GM19239 (cell line): ENCODE results near the gene GNAL.

ENCODE experiments used
- DNase-seq: peaks from one replicate; pipeline ENCODE4 v3.0.0; 2011; ENCODE audit warnings: low spot score; ENCODE audit not compliant: insufficient read length
- FAIRE-seq: peaks from 2 replicates; lab custom pipeline; 2011; peaks lifted over from hg19 to GRCh38; lab: Jason Lieb, UNC

GNAL gene

DNA sequence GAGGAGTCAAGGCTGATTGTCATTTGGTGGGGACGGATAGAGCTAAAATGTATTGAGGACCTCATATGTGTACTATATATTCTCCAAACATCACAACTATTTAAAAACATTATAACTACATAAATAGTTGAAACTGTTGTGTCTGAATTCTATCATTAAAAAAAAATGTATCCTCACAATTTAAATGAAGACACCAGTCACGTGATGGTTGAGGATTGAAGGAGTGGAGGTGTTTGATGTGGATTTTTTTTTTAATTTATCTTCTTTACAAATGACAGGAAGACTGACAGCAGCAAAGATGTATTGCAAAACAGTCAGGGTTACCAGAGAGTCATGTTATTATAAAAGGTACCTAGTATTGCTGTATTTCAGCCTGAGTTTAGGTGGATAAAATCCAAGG, 30.0 kb downstream of the GNAL start:
- DNase-seq: no peak
- no peak for FAIRE-seq

DNA sequence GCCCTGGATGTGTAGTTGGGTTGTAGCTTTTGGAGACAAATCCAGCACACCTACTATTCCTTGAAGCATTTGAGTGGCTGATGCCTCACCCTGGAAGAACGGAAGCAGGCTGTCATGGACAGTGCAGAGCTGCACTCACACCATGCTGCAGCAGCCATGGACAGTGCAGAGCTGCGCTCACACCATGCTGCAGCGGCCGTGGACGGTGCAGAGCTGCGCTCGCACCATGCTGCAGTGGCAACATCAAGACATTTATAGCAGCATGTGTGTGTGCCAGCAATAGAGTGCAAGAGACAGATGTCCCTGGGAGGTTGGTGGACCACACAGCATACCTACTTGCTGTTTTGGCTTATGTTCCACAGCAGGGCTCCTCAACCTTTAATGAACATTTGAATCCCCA, 30.6 kb downstream of the GNAL start:
- DNase-seq (no peak), FAIRE-seq (no peak)

DNA sequence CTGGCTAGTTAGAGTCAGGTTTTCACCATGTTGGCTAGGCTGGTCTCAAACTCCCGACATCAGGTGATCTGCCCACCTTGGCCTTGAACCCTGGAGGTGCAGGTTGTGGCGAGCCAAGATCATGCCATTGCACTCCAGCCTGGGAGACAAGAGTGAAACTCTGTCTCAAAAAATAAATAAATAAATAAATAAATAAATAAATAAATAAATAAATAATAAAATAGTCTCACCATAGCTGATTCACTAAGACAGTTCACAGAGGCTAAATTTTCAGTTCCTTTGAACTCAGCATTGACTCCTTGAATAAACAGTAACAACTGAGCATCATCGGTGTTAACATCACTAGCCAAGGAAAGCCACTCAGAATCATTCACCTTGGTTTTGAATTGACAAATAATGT, 32.7 kb downstream of the GNAL start:
- FAIRE-seq (no peak), DNase-seq (no peak)

DNA sequence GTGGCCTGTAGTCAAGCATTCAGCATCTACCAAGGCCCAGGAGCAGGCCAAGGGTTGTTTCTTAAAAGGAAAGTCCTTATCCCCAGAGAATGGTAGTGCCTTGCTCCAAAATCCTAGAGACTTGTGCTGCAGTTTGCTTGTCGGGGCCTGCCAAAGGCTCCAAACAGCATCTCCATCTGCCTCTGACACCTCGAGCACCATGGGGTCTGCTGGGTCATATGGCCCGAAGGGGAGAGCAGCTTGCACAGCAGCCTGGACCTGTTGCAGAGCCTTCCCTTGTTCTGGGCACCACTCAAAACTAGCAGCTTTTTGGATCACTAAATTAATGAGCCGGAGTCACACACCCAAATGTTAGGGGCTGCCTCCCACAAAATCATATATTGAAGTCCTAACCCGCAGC, 35.7 kb downstream of the GNAL start:
- FAIRE-seq: no peak

DNA sequence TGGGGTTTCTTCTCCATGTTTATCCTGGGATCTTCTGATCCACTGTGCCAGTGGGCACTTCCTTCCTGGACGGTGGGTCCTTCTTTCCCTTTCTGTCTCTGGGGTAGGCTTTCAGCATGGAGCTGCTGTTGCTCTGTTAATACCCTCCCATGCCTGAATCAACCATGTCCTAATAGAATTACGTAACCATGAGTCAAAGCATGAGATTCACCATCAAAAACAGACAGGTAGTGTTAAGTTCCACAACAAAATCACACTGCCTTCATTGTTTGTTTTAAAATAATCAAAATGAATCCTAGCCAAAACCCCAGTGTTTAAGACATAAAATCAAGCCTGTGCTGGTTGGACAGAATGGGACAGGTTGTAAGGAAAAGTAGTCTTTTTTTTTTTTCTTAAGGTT, 37.5 kb downstream of the GNAL start:
- DNase-seq (no peak), FAIRE-seq (no peak)

More for the DNA sequence above, 35.7 kb downstream of the GNAL start:
- no peak for DNase-seq

DNA sequence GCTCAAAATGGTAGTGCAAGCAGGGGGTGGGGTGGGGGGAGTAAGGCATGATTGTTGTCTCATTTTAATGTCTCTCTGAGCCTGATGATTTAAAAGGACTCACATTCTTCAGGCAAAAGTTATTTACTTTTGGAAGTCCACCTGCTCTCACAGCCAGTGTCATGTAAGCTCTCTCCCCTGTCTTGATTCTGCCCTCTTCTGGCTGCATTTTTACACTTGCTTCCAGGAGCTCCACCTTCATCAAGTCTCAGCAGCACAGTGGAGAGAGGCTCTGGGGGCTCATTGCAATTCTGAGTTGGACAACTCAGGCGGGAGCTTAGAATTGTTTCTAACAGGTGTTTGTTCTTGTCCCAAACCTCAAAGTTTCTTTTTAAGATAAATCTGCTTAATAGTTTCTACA, 39.2 kb downstream of the GNAL start:
- FAIRE-seq: no peak

DNA sequence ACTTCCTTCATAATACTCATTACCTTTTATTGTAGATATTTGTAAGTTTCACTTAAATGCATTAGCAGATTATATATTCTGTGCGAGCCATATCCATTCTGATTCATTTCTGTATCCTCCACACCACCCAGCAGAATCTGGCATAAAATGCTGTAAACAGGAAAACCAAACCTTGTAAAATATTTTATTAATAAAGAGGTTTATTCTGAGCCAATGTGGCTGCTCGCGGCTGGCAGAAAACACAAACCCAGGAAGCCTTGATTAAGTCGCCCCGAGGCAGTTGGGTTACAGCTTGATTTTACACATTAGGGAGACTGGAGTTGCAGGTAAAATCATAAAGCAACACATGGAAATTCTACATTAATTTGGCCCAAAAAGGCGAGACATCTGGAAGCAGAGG, 40.5 kb downstream of the GNAL start:
- DNase-seq (no peak), FAIRE-seq (no peak)

More for the DNA sequence above, 39.2 kb downstream of the GNAL start:
- DNase-seq: no peak

DNA sequence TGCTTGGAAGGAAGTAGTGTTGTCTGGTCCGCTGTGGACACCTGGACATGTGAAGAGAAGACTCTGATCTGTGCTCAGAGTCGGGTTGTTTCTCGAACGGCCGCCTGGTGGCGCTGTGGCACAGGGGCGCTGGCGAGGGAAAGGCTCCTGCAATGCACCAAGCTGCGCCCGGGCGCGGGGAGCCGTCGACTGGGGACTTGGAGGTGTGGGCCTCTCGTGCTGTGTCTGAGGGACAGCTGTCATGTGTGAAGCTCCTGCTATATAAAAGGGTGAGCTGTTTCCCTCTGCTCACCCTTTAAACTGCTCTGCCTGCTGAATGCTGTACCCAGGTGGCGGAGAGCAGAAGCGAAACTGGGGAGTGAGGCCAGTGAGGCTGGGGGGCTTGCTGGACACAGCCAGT, 44.0 kb downstream of the GNAL start:
- DNase-seq: peak; percentile 51
- FAIRE-seq: no peak

DNA sequence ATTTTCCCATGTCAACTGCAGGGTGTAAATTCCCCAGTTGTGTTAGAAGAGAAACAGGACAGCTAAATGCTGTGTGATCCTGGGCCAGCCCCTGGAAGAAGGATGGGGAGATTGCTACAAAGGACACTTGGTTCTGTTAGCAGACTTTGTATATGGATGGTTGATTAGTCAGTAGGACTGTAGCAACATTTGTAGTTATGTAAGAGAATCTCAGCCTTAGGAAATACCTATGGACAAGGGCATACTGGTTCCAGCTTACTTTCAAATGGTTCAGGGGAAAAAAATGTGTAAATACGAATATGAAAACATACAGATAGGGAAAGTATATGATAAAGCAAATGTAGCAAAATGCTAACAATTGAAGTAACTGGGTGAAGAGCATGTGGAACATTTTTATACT, 47.6 kb downstream of the GNAL start:
- no peak for FAIRE-seq
- DNase-seq: no peak

DNA sequence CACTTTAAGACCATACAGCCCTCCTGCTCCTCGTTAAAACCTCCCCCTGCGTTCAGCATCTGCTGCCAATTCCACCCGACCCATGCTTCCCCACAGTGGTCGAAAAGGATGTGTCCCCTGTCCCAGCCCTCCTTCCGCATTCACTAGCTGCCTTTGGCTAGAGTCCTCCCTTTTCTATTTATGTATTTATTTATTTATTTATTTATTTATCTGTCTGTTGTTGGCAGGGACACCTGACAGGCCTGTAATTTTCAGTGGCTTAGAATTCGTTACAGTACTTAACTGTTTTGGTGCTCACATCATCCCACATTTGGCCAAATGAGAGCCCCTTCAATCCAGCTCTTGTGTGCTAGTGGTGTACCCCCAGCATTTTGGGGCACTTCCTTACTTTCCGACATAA, 50.8 kb downstream of the GNAL start:
- no peak for FAIRE-seq

DNA sequence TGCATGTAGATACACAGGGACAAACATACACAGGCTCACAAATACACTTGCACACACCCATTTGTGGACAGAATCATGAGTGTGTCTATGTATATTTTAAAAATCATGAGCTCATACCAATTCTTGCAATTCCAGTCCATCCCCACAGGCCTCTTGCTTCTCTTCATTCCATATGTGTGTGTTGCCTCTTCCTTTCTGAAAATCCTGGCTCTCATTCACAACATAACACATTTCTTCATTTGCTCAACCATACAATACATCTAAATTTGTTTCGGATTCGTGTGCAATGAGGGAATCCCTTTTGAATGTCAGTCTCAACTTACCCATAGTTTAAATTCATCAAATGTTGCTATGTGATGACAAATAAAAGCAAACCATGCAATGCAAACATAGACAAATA, 51.4 kb downstream of the GNAL start:
- FAIRE-seq: no peak
- DNase-seq: no peak

More for the DNA sequence above, 50.8 kb downstream of the GNAL start:
- no peak for DNase-seq

DNA sequence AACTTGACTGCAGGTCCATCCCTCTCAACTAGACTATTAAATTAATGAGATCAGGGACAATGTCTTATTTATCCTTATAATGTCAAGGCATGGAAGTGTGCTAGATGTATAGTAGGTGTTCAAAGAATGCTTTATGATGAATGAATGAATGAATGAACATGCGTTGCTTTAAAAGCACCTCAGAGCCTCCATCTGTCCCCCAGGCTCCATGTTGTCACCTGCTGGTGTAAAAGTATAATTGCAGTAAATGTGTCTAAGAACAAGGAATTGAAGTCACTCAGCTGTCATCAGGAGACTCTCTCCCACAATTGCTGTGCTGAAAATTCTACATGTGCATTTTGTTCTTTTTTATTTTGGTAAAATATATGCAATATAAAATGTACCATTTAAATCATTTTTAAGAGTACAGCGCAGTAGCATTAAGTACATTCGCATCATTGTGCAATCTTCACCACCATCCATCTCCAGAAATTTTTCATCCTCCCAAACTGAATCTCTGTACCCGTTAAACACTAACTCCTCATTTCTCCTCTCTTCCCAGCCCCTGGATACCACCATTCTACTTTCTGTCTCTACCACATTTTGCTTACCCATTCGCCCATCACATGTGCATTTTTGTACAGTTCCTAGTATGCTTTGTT, 52.6 kb downstream of the GNAL start:
- no peak for DNase-seq
- FAIRE-seq: no peak

DNA sequence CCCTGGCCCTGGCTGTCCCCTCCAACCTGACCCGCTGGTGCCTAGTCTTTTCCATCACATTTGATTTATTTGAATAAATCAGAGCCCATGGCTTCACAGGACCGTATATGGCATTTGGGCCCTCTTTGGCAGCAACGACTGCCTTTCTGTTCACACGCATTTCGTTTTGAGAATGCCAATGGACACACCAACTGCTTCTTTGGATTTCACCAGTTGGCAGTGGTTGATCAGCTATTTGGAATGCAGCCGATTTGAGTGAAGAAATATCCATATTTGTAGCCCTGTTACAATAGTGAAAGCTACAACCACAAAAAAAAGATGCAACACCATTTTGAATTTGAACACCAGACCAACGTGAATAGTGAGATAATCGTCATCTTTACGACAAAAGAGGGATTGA, 56.5 kb downstream of the GNAL start:
- no peak for DNase-seq
- FAIRE-seq: no peak

DNA sequence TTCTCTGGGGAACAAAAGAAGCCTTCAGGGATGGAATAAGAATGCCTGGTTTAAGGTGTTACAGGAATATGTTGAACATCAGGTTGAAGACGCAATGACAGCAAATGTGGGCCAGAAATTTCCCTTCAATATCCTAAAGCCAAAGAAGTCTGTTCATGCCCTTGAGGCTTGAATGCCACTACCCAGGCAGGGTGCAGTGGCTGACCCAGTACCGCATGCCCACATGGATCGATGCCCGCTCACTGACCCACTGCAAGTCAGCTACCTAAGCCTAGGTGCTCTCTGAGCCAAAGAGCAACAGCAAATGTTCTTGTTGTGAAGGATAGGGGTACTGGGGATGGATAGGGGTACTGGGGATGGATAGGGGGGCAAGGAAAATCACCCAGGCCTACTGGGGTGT, 58.2 kb downstream of the GNAL start:
- FAIRE-seq: no peak
- no peak for DNase-seq

DNA sequence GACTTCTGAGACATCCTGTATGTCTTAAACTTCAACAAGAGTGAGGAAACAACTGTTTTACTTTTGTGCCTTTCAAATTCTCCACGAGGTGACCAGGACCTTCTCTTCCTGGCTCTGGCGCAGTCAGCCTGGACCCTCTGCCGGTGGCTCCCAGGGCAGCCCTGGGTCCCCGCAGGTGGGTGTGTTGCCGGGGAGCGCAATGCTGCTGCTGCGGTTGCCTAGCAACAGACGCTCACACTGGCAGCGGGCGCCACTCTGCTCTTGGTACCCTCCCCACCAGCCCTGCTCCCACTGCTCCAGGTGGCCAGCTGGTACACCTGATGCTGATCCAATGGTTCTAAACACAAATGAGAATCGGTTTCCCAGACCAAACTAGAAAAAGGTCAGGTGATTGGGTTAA, 58.7 kb downstream of the GNAL start:
- DNase-seq (no peak), FAIRE-seq (no peak)

DNA sequence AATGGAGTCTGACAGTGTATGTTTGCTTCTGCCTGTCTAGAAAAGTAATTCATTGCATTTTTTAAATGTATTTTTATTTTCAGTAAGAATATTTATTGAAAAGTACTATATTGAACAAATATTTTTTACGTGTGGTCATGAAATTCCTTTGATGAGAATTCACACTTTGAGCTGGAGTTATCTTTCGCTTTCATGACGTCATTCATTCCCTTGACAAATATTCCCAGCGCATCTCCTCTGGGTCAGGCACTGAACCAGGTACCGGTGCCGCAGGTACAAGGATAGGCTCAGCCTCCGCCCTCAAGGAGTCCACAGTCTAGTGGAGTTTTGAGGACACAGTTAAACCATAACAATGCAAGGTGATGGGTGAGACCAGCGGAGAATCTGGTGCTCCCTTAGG, 60.2 kb downstream of the GNAL start:
- FAIRE-seq (no peak), DNase-seq (no peak)

DNA sequence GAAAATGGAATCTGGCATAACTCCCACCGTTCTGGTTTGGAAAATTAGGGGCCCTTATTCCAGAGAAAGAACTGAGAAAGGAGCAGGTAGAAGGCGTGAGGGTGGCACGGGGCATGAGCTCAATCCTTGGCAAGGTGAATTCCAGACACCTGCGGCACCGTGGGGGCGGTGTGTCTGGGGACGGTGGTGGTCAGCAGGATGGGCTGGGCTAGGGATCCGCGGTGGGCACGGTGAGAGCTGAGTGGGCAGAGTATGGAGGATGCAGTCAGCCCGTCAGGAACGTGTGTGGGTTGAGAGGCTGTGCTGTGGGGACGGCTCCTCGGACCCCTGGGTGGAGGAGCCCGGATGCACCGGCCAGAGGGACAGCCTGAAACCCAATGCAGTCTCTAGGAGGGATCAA, 61.1 kb downstream of the GNAL start:
- DNase-seq: no peak
- no peak for FAIRE-seq

DNA sequence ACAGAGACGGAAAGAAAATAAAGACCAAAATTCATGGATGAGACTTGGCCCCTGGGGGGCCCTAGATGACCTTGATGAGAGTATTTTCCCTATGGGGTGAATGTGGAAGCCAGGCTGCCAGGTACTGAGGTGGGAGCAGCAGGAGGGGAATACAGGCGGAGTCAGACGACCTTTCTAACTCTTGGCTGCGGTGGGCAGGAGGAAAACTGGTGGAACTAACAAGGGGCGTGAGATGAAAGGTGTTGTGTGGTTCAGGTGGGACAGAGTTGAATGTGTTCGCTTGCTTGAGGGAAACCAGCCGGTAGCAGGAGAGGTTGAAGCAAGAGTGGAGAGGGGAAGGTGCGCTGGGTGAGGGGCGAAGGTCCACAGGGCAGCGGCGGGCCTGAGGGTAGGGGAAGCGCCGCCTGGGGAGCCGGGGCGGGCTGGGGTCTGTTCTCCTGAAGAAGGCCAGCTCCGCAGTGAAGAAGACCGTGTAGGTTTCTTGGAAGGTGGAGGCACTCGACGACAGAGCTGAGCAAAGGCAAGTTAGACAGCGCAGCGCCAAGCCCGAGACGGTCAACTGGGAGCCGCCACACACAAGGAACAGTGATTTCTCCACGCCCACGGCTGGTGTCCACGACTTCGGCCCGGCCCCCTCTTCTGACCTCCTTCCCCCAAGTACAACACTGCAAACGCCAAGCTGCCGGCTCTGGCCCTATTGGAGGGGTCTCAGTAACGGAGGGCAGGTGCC, 61.7 kb downstream of the GNAL start:
- DNase-seq (no peak), FAIRE-seq (no peak)

DNA sequence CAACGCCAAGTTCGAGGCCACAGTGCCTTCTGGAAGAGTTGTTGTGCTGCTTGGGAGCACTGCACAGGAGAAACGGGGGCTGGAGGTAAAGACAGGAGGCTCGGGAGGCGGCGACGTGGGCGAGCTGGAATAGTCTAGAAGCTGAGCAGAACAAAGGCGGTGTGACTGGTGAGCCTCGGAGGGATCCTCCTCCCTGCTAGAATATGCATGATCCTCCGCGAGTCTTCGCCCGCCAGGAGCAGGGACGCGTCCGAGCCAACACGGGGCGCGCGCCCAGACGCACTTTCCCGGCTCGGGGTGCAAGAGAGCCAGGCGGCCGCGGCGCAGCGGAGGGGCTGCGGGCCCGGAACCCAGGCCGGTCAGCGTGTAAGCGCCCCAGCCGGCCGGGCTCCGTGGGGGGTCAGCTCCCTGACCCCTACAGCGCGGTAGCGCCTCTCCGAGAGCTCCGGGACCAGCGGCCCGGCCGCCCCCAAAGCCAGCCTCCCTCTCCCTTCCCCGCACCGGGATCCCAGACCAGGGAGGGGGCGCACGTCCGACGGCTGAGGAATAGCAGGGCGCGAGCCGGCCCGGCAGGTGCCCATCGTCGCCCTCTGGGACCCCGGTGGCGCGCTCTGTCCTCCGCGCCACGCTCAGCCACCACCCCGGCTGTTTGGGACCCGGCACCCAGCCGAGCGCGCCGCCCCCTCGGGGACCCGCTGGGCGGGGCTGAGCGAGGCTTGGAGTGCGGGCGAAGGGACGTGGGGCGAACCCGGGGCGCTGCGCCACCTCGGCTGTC, 62.5 kb downstream of the GNAL start:
- DNase-seq (no peak), FAIRE-seq (no peak)

DNA sequence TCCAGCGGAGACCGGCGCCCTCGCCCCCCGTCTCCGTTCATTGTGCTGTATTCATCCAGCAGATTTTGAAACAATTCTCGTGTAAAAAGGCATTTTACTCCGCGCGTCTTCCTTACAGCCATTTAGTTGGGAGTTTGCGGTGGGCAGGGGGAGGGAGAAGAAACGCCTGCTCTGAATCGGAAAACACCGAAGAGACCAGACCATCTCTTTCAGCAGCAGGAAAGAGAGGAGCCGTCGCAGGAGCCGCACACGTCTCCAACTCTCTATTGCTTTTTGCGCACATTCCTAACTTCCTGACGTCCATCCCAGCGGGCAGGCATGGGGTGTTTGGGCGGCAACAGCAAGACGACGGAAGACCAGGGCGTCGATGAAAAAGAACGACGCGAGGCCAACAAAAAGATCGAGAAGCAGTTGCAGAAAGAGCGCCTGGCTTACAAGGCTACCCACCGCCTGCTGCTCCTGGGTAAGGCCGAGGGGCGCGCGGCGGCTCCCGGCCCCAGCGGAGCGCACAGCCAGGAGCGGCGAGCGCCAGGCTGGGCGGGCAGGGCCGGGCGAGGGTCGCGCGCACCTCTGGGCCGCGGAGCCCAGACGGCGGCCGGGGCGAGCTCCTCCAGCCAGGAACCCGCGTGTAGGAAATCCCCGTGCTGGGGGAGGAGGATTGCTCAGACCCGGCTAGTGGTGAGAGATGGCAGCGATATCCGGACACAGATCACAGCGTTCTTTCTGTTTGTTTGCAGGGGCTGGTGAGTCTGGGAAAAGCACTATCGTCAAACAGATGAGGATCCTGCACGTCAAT, 63.2 kb downstream of the GNAL start:
- FAIRE-seq: no peak
- DNase-seq: no peak

DNA sequence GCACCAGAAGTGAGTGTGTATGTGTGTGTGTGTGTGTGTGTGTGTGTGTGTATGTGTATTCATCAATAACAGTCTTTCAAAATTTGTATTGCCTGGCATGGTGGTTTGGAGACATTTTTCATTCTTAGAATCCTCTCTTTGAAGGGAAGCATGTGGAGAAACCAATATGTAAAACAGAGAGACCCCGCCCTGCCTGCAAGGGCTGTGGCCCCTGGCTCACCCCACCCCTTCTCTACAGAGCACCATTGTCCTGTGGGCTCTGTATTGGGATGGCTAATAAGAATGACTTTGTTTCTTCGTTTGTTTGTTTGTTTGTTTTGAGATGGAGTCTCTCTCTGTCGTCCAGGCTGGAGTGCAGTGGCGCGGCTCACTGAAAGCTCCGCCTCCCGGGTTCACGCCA, 65.9 kb downstream of the GNAL start:
- FAIRE-seq (no peak), DNase-seq (no peak)
